Ammon's horn (tissue), 1 donor: ENCODE measurements around the gene RCAN3.
A peak's percentile ranks its signal among the peaks of the same experiment; 100 is the strongest.
"Not testable (repeated sequence)": the region's sequence is repeated elsewhere in the genome, so short reads cannot be mapped to it uniquely, and the experiment has no call there.

Experiments
- DNase-seq: peaks from one replicate; pipeline ENCODE4 v3.0.0-alpha.2; 2016; ENCODE audit warnings: low spot score

RCAN3 gene

GRCh38 chr1:24486331-24487065 lies 16.1 kb upstream of the RCAN3 start:
- DNase-seq = no peak

- DNase-seq = no peak
Observed at GRCh38 chr1:24487455-24487854, 15.2 kb upstream of the RCAN3 start.

GRCh38 chr1:24488159-24488558 lies 14.5 kb upstream of the RCAN3 start:
- DNase-seq = not testable (repeated sequence)

GRCh38 chr1:24489674-24490073 lies 13.0 kb upstream of the RCAN3 start:
- DNase-seq = no peak

GRCh38 chr1:24490101-24490781 lies 12.4 kb upstream of the RCAN3 start:
- no peak for DNase-seq

- no peak for DNase-seq
Observed at GRCh38 chr1:24491577-24492360, 10.9 kb upstream of the RCAN3 start.

GRCh38 chr1:24492935-24493334 lies 9.7 kb upstream of the RCAN3 start:
- not testable (repeated sequence) for DNase-seq

- no peak for DNase-seq
Observed at GRCh38 chr1:24493785-24494184, 8.9 kb upstream of the RCAN3 start.

GRCh38 chr1:24498589-24498988 lies 4.0 kb upstream of the RCAN3 start:
- no peak for DNase-seq

- no peak for DNase-seq
Observed at GRCh38 chr1:24500448-24501048, 2.1 kb upstream of the RCAN3 start.

GRCh38 chr1:24501371-24502064 lies 1.1 kb upstream of the RCAN3 start:
- peak; percentile 49 for DNase-seq

- DNase-seq = peak; percentile 28
Observed at GRCh38 chr1:24502065-24502708, 449 bp upstream of the RCAN3 start.

GRCh38 chr1:24503059-24503751 lies 569 bp downstream of the RCAN3 start:
- DNase-seq = no peak

- DNase-seq = no peak
Observed at GRCh38 chr1:24503870-24504523, 1.4 kb downstream of the RCAN3 start.

- no peak for DNase-seq
Observed at GRCh38 chr1:24504560-24504959, 1.9 kb downstream of the RCAN3 start.

- DNase-seq = no peak
Observed at GRCh38 chr1:24505816-24506215, 3.2 kb downstream of the RCAN3 start.

GRCh38 chr1:24506691-24507381 lies 4.2 kb downstream of the RCAN3 start:
- DNase-seq = no peak

GRCh38 chr1:24507405-24507804 lies 4.8 kb downstream of the RCAN3 start:
- no peak for DNase-seq

- no peak for DNase-seq
Observed at GRCh38 chr1:24508911-24509310, 6.3 kb downstream of the RCAN3 start.

- DNase-seq = peak; percentile 36
Observed at GRCh38 chr1:24513706-24514105, 11.1 kb downstream of the RCAN3 start.
